ENCODE results near the gene ZYG11B.
"Not testable (repeated sequence)": the region's sequence is repeated elsewhere in the genome, so short reads cannot be mapped to it uniquely, and the experiment has no call there.

The ZYG11B gene

GRCh38 chr1:52707927-52708655 lies 18.2 kb upstream of the ZYG11B start:
- H3K27me3 ChIP-seq (ENCODE audit: insufficient read depth, low read length, poor library complexity, severe bottlenecking) = no peaks in the 10 kb centered on the region
- 0 out of 2 replicates have a peak overlapping the region, but pooled peaks have one; percentile 40 for H2AFZ ChIP-seq (ENCODE audit: low read length)

DNA sequence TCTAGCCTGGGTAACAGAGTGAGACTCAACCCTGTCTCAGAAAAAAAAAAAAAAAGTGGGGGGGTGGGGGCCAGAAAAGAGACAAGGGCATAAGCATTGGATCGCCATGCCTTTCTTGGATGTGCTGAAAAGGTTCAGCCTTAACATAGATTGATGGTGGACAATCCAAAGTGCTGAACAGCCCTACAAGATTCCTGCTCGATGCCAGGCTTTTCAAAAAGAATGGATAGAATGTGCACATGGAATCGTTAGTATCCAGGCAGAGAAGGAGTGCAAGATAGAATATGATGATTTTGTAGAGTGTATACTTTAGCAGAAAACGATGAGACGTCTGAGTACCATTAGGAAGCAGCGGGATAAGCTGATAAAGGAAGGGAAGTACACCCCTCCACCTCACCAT lies 17.2 kb upstream of the ZYG11B start:
- H3K9ac ChIP-seq (ENCODE audit: low read depth, low read length, poor library complexity, severe bottlenecking) = no peak overlapping the region
- H3K36me3 ChIP-seq (ENCODE audit: insufficient read depth, low read length) = no peaks in the 10 kb centered on the region
- H3K4me2 ChIP-seq (ENCODE audit: low read depth, low read length, poor library complexity, severe bottlenecking) = no peak overlapping the region
- TF ChIP-seq CTCF (conservative IDR thresholded peaks at IDR 0.05; ENCODE audit: low read length) (no peak), EZH2phosphoT487 (IDR thresholded peaks at IDR 0.05; ENCODE audit: borderline replicate concordance) (no peak)
- no peaks in the 10 kb centered on the region for H4K20me1 ChIP-seq (ENCODE audit: insufficient read depth, low read length, poor library complexity, severe bottlenecking)
- H3K79me2 ChIP-seq (ENCODE audit: insufficient read depth, low read length) = no peaks in the 10 kb centered on the region
- H2AFZ ChIP-seq (ENCODE audit: low read length) = no peak overlapping the region
- no peaks in the 10 kb centered on the region for H3K9me3 ChIP-seq (ENCODE audit: insufficient read depth, low read depth, low read length)
- H3K27me3 ChIP-seq (ENCODE audit: insufficient read depth, low read length, poor library complexity, severe bottlenecking) = no peaks in the 10 kb centered on the region
- H3F3A ChIP-seq (ENCODE audit: low read depth) = no peaks in the 10 kb centered on the region
- H3K4me1 ChIP-seq (ENCODE audit: insufficient read depth, low read length, poor library complexity, severe bottlenecking) = peaks cover 7% of the 10 kb centered on the region
- no peak overlapping the region for H3K4me3 ChIP-seq (ENCODE audit: low read length, poor library complexity, severe bottlenecking)
- H3K9me2 ChIP-seq (replicated peaks; ENCODE audit: low read depth, low read length) = no peaks in the 10 kb centered on the region

More at GRCh38 chr1:52707927-52708655, 18.2 kb upstream of the ZYG11B start:
- H3K36me3 ChIP-seq (ENCODE audit: insufficient read depth, low read length) = no peaks in the 10 kb centered on the region
- no peak overlapping the region for H3K4me3 ChIP-seq (ENCODE audit: low read length, poor library complexity, severe bottlenecking)
- no peak for TF ChIP-seq CTCF (conservative IDR thresholded peaks at IDR 0.05; ENCODE audit: low read length)
- no peak for TF ChIP-seq EZH2phosphoT487 (IDR thresholded peaks at IDR 0.05; ENCODE audit: borderline replicate concordance)
- no peak overlapping the region for H3K9ac ChIP-seq (ENCODE audit: low read depth, low read length, poor library complexity, severe bottlenecking)
- H3K79me2 ChIP-seq (ENCODE audit: insufficient read depth, low read length) = no peaks in the 10 kb centered on the region
- H3K9me3 ChIP-seq (ENCODE audit: insufficient read depth, low read depth, low read length) = no peaks in the 10 kb centered on the region
- no peaks in the 10 kb centered on the region for H3K9me2 ChIP-seq (replicated peaks; ENCODE audit: low read depth, low read length)
- no peak overlapping the region for H3K4me2 ChIP-seq (ENCODE audit: low read depth, low read length, poor library complexity, severe bottlenecking)
- no peaks in the 10 kb centered on the region for H3F3A ChIP-seq (ENCODE audit: low read depth)
- H4K20me1 ChIP-seq (ENCODE audit: insufficient read depth, low read length, poor library complexity, severe bottlenecking) = no peaks in the 10 kb centered on the region
- H3K4me1 ChIP-seq (ENCODE audit: insufficient read depth, low read length, poor library complexity, severe bottlenecking) = peaks cover 12% of the 10 kb centered on the region

- Histone ChIP-seq H3K27me3 (ENCODE audit: insufficient read depth, low read length, poor library complexity, severe bottlenecking) (no peaks in the 10 kb centered on the region), H3K9me2 (replicated peaks; ENCODE audit: low read depth, low read length) (no peaks in the 10 kb centered on the region), H3K4me3 (ENCODE audit: low read length, poor library complexity, severe bottlenecking) (no peak overlapping the region), H3K9me3 (ENCODE audit: insufficient read depth, low read depth, low read length) (no peaks in the 10 kb centered on the region), H2AFZ (ENCODE audit: low read length) (peak overlapping the region; percentile 15; the same call in 1 of the 2 replicates), H3K4me2 (ENCODE audit: low read depth, low read length, poor library complexity, severe bottlenecking) (no peak overlapping the region), H3K4me1 (ENCODE audit: insufficient read depth, low read length, poor library complexity, severe bottlenecking) (peaks cover 7% of the 10 kb centered on the region), H4K20me1 (ENCODE audit: insufficient read depth, low read length, poor library complexity, severe bottlenecking) (no peaks in the 10 kb centered on the region), H3K79me2 (ENCODE audit: insufficient read depth, low read length) (no peaks in the 10 kb centered on the region), H3F3A (ENCODE audit: low read depth) (no peaks in the 10 kb centered on the region), H3K36me3 (ENCODE audit: insufficient read depth, low read length) (no peaks in the 10 kb centered on the region), H3K9ac (ENCODE audit: low read depth, low read length, poor library complexity, severe bottlenecking) (no peak overlapping the region)
- no peak for TF ChIP-seq EZH2phosphoT487 (IDR thresholded peaks at IDR 0.05; ENCODE audit: borderline replicate concordance)
- TF ChIP-seq CTCF (conservative IDR thresholded peaks at IDR 0.05; ENCODE audit: low read length) = no peak
Observed at GRCh38 chr1:52713590-52713989, 12.7 kb upstream of the ZYG11B start.

DNA sequence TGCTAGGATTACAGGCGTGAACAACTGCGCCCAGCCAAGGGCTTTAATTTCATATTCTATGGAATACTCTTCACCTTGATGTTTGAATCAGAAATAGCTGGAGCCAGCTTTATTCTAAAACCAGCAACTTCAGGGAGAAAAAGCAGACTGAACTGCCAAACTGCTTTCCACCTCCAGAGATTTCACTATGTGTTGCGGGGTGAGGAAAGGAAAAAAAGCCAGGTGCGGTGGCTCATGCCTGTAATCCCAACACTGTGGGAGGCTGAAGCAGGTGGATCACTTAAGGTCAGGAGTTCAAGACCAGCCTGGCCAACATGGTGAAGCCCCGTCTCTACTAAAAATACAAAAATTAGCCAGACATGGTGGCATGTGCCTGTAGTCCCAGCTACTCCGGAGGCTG lies 11.0 kb upstream of the ZYG11B start:
- H3K27me3 ChIP-seq (ENCODE audit: insufficient read depth, low read length, poor library complexity, severe bottlenecking); H3K36me3 ChIP-seq (ENCODE audit: insufficient read depth, low read length): not testable (repeated sequence)

More for the DNA sequence above, 11.0 kb upstream of the ZYG11B start:
- H2AFZ ChIP-seq (ENCODE audit: low read length); H3K4me3 ChIP-seq (ENCODE audit: low read length, poor library complexity, severe bottlenecking); H3K9me2 ChIP-seq (replicated peaks; ENCODE audit: low read depth, low read length); H3K4me2 ChIP-seq (ENCODE audit: low read depth, low read length, poor library complexity, severe bottlenecking); H3F3A ChIP-seq (ENCODE audit: low read depth); H3K79me2 ChIP-seq (ENCODE audit: insufficient read depth, low read length); H3K4me1 ChIP-seq (ENCODE audit: insufficient read depth, low read length, poor library complexity, severe bottlenecking); H3K9ac ChIP-seq (ENCODE audit: low read depth, low read length, poor library complexity, severe bottlenecking); H4K20me1 ChIP-seq (ENCODE audit: insufficient read depth, low read length, poor library complexity, severe bottlenecking); H3K9me3 ChIP-seq (ENCODE audit: insufficient read depth, low read depth, low read length): not testable (repeated sequence)
